Breast epithelium (tissue), 3 donors: Measurements from ENCODE around the gene SLC25A44.

Source experiments
- POLR2A ChIP-seq: fragments of 450-650 bp; IDR thresholded peaks from one replicate; pipeline ENCODE4 v1.6.1; 2016; ENCODE audit warnings: antibody characterized with exemption, mild to moderate bottlenecking, moderate library complexity
- TF ChIP-seq, protein P1 (sequence below), 3 donors: fragments of 450-650 bp; IDR thresholded peaks; one replicate each; pipeline ENCODE4 v1.5.1; 2016 to 2017; ENCODE audit warnings: antibody characterized with exemption in 3 of 3, mild to moderate bottlenecking in 3 of 3, moderate library complexity in 3 of 3

DNA sequence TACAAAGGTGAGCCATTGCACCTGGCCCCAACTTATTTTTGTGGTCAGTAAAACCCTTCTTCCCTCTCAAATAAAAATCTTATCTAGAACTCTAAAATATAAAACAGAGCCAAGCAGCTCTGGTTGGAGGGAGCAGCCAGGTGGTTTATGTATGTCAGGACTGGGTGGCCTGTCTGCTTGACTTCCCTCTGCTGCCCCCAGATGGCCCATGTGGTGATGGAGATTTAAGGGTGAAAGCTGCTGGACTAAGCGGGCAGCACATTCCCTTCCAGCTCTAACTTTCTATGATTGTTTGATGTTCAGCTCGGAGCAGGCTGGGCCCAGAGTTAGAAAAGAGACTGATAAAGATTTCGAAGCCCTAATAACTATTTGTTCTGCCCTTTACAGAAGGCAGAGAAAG lies 65.9 kb downstream of the SLC25A44 start:
- TF ChIP-seq, protein P1, sequence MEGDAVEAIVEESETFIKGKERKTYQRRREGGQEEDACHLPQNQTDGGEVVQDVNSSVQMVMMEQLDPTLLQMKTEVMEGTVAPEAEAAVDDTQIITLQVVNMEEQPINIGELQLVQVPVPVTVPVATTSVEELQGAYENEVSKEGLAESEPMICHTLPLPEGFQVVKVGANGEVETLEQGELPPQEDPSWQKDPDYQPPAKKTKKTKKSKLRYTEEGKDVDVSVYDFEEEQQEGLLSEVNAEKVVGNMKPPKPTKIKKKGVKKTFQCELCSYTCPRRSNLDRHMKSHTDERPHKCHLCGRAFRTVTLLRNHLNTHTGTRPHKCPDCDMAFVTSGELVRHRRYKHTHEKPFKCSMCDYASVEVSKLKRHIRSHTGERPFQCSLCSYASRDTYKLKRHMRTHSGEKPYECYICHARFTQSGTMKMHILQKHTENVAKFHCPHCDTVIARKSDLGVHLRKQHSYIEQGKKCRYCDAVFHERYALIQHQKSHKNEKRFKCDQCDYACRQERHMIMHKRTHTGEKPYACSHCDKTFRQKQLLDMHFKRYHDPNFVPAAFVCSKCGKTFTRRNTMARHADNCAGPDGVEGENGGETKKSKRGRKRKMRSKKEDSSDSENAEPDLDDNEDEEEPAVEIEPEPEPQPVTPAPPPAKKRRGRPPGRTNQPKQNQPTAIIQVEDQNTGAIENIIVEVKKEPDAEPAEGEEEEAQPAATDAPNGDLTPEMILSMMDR (IDR thresholded peaks at IDR 0.05): no peak
- TF ChIP-seq POLR2A: no peak
